ENCODE data around the gene ZSCAN21. TPM values are rescaled to one million over a fixed set of nuclear protein-coding genes. Genes with fewer than 3 reads are reported as not detected.

Gene ZSCAN21
- total and polyA plus RNA-seq, 4 donors: 4.7 to 13.1 (median 7.1) TPM

DNA sequence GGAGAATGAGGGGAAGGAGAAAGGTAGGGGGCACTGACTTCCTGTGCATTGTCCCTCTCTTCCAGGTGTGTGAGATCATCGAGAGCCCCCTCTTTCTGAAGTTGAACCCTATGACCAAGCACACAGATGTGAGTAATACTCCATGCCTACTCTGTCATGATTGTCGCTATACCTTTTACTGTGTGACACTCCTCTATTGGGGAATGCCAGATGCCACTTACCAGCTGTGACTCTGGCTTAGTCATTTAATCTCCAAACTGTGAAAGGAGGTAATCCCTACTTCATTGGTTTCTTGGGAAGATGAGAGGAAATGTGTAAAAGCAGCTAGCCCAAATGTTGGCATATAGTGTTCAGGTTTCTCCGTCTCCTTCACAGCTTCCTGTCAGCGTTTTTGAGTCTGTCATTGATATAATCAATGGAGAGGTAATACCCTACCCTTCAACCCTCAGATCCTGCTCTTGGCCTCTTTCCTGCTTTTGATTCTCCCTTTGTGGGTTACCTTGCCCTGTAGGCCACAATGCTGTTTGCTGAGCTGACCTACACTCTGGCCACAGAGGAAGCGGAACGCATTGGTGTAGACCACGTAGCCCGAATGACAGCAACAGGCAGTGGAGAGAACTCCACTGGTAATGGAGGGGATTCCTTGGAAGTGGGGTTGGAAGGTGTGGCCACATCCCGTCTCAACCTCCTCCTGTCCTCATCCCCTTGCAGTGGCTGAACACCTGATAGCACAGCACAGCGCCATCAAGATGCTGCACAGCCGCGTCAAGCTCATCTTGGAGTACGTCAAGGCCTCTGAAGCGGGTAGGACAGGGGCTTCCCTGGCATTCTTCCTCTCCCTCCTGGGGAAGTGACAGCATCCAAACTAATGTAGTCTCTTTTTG, 41.2 kb downstream of the ZSCAN21 start:
- Histone ChIP-seq H3K9ac (ENCODE audit: insufficient read depth in 1 of 2, low read length in 2 of 2) (no peak overlapping the region), H3K4me1 (ENCODE audit: control insufficient read depth in 5 of 5, insufficient read depth in 5 of 5, low read length in 5 of 5) (peaks cover 0 to 18% (median 2%) of the 10 kb centered on the region in 5 donors), H3K27ac (ENCODE audit: low read depth in 1 of 2, low read length in 1 of 2) (peak overlapping the region in 1 of 2 donors; percentile 9), H3K9me3 (ENCODE audit: control insufficient read depth in 4 of 4, insufficient read depth in 3 of 4, low read length in 3 of 4) (no peaks in the 10 kb centered on the region), H3K4me3 (no peak overlapping the region), H3K27me3 (ENCODE audit: control insufficient read depth in 3 of 3, insufficient read depth in 3 of 3, low read length in 2 of 3) (no peaks in the 10 kb centered on the region), H3K36me3 (ENCODE audit: control insufficient read depth in 4 of 4, insufficient read depth in 4 of 4, low read length in 4 of 4) (peaks cover 8 to 42% (median 35%) of the 10 kb centered on the region in 4 donors)
- ATAC-seq (ENCODE audit: insufficient read depth, low FRiP score): no peak
- TF ChIP-seq CTCF (IDR thresholded peaks at IDR 0.05; ENCODE audit: control extremely low read depth, extremely low read depth): no peak
- 87 to 92% methylated on average over 14 of the region's 14 CpGs for WGBS, 2 donors
- DNase-seq: no peak

GRCh38 chr7:100091411-100092181, 42.0 kb downstream of the ZSCAN21 start:
- 69 to 77% methylated on average over 19 of the region's 19 CpGs for WGBS, 2 donors

DNA sequence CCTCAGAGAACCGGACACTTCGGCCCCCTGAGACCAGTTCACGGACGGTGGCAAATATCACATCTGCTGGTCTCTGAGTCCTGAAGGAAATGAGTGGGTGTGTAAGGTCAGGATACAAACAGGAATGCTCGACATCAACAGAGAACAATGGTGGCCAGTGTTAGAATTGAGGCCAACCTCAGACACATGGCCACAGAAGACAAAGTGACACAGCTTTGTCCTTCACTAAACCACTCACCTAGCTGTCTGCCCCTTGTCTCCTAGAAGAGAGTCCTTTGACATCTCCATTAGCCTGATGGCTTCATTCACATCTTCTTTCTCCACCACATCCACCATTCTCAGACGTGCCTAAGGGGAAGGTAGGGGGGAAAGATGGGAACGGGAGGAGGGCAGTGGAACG, 43.5 kb downstream of the ZSCAN21 start:
- H3K4me3 ChIP-seq: no peak overlapping the region
- DNase-seq (no peak), ATAC-seq (ENCODE audit: insufficient read depth, low FRiP score) (no peak)
- H3K27me3 ChIP-seq (ENCODE audit: control insufficient read depth in 3 of 3, insufficient read depth in 3 of 3, low read length in 2 of 3): no peaks in the 10 kb centered on the region
- no peak for TF ChIP-seq CTCF (IDR thresholded peaks at IDR 0.05; ENCODE audit: control extremely low read depth, extremely low read depth)
- no peak overlapping the region for H3K9ac ChIP-seq (ENCODE audit: insufficient read depth in 1 of 2, low read length in 2 of 2)
- H3K36me3 ChIP-seq (ENCODE audit: control insufficient read depth in 4 of 4, insufficient read depth in 4 of 4, low read length in 4 of 4): peaks cover 17 to 59% (median 51%) of the 10 kb centered on the region in 4 donors
- peaks cover 0 to 11% (median 2%) of the 10 kb centered on the region in 5 donors for H3K4me1 ChIP-seq (ENCODE audit: control insufficient read depth in 5 of 5, insufficient read depth in 5 of 5, low read length in 5 of 5)
- no peak overlapping the region for H3K27ac ChIP-seq (ENCODE audit: low read depth in 1 of 2, low read length in 1 of 2)
- H3K9me3 ChIP-seq (ENCODE audit: control insufficient read depth in 4 of 4, insufficient read depth in 3 of 4, low read length in 3 of 4): no peaks in the 10 kb centered on the region
- 60 to 72% methylated on average over 8 of the region's 8 CpGs for WGBS, 2 donors

More at GRCh38 chr7:100091411-100092181, 42.0 kb downstream of the ZSCAN21 start:
- Histone ChIP-seq H3K36me3 (ENCODE audit: control insufficient read depth in 4 of 4, insufficient read depth in 4 of 4, low read length in 4 of 4) (peaks cover 8 to 49% (median 39%) of the 10 kb centered on the region in 4 donors), H3K9ac (ENCODE audit: insufficient read depth in 1 of 2, low read length in 2 of 2) (no peak overlapping the region), H3K27me3 (ENCODE audit: control insufficient read depth in 3 of 3, insufficient read depth in 3 of 3, low read length in 2 of 3) (no peaks in the 10 kb centered on the region), H3K9me3 (ENCODE audit: control insufficient read depth in 4 of 4, insufficient read depth in 3 of 4, low read length in 3 of 4) (no peaks in the 10 kb centered on the region), H3K4me1 (ENCODE audit: control insufficient read depth in 5 of 5, insufficient read depth in 5 of 5, low read length in 5 of 5) (peaks cover 0 to 18% (median 2%) of the 10 kb centered on the region in 5 donors), H3K27ac (ENCODE audit: low read depth in 1 of 2, low read length in 1 of 2) (no peak overlapping the region), H3K4me3 (no peak overlapping the region)
- DNase-seq (no peak), ATAC-seq (ENCODE audit: insufficient read depth, low FRiP score) (no peak)
- no peak for TF ChIP-seq CTCF (IDR thresholded peaks at IDR 0.05; ENCODE audit: control extremely low read depth, extremely low read depth)

Data from lung (tissue), 12 donors.